GM12865 (cell line): ENCODE results near the gene AOPEP.

ENCODE experiments used
- DNase-seq: peaks from one replicate; pipeline ENCODE4 v3.0.0; 2010; ENCODE audit warnings: low read depth
- H3K4me3 ChIP-seq: 2 replicates; pipeline ENCODE4 v1.5.1; 2011; ENCODE audit warnings: mild to moderate bottlenecking, low read depth, low read length, control low read depth
- TF ChIP-seq, protein P1 (sequence below): IDR thresholded peaks from 2 replicates; pipeline ENCODE4 v1.5.1; 2011; ENCODE audit warnings: low read length, control low read depth, low read depth, inconsistent platforms; ENCODE audit not compliant: insufficient read depth; ENCODE audit errors: missing control alignments

Gene AOPEP

DNA sequence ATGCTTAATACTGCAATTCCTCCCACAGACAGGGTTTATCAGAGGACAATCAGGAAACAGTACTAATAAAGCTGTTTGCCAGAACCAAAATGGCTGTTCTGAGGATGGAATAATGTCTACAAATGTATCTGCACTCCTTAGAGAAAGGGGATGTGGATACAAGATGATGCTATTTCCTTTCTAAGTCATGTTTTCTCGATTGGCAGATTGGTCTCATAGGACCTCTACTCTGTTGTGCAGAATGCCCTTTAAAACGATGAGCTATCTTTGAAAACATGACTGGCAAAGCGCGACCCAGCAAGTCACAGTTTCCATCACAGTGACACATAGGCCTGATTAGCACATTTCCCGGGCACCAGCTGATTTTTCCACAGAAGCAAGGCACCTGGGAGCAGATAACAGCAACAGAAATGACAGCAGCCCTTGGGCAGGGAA, 54.0 kb downstream of the AOPEP start:
- H3K4me3 ChIP-seq = no peak overlapping the region
- no peak for DNase-seq
- TF ChIP-seq, protein P1, sequence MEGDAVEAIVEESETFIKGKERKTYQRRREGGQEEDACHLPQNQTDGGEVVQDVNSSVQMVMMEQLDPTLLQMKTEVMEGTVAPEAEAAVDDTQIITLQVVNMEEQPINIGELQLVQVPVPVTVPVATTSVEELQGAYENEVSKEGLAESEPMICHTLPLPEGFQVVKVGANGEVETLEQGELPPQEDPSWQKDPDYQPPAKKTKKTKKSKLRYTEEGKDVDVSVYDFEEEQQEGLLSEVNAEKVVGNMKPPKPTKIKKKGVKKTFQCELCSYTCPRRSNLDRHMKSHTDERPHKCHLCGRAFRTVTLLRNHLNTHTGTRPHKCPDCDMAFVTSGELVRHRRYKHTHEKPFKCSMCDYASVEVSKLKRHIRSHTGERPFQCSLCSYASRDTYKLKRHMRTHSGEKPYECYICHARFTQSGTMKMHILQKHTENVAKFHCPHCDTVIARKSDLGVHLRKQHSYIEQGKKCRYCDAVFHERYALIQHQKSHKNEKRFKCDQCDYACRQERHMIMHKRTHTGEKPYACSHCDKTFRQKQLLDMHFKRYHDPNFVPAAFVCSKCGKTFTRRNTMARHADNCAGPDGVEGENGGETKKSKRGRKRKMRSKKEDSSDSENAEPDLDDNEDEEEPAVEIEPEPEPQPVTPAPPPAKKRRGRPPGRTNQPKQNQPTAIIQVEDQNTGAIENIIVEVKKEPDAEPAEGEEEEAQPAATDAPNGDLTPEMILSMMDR = no peak

GRCh38 chr9:94782355-94783101, 56.0 kb downstream of the AOPEP start:
- H3K4me3 ChIP-seq = no peak overlapping the region
- no peak for DNase-seq
- TF ChIP-seq, protein P1 = no peak

GRCh38 chr9:94783102-94783682, 56.7 kb downstream of the AOPEP start:
- no peak overlapping the region for H3K4me3 ChIP-seq
- TF ChIP-seq, protein P1 = peak; percentile 51
- peak; percentile 64 for DNase-seq

- no peak overlapping the region for H3K4me3 ChIP-seq
- TF ChIP-seq, protein P1 = no peak
- DNase-seq = no peak
Measured at GRCh38 chr9:94783928-94784327, 57.4 kb downstream of the AOPEP start.

DNA sequence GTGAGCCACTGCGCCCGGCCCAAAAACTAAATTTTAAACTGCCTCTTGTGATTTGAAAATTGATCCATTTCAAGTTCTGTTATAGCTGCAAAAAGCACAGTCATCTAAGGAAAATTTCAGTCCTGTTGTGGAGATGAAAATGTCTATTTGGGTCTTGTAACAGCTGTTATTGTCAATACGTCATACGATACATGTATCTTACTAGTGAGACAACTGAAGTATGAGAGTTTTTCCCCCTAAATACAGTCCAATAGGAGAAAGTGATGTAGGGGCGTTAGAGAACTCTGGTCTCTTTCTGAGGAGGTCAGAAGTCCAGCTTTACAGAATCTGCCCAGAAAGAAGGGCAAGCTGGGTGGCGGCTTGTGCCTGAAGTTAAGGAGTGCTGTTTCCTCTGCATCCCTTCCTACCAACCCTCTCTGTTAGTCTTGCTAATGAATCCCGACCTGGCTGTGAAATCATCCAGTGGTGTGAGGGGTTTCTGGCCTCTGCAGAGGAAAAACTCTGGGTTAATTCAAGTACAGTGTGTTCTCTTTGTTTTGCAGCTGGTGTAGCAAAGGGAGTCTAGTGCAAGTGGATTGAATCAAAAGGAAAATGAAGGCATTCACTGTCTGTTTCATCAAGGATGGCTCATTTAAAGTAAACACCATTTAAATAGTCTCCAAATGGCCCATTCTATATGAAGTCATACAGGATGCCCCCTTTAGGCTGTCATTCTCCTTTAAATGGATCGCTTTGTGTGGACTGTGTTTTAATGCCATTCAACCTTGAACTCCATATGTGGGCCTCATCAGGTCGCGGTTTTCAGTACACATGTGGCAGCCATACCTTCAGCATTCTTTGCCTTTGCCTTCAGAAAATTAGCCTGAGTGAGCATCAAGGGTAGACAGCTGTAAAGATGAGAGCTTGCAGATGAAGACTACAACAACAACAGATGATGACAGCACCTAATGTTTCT, 59.0 kb downstream of the AOPEP start:
- TF ChIP-seq, protein P1 = no peak
- no peak for DNase-seq
- no peak overlapping the region for H3K4me3 ChIP-seq

DNA sequence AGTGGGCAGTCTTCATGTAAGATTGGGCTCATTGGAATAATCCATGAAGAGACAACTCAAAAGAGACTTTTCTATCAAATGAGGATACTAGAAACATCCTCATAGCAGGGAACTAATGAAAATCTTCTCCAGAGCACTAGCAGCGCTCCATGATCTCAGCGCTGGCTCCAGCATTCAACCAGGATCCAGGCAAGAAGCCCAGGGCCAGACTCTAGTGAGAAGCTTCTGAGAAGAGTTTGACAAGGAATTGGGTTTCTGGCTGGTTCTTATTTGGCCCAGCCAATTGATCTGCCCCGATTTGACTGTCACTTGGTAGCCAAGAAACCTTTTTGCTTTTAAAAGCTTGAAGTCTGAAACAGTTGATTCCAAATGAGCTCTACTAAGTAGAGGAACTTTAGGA, 60.1 kb downstream of the AOPEP start:
- no peak overlapping the region for H3K4me3 ChIP-seq
- TF ChIP-seq, protein P1 = no peak
- DNase-seq = no peak
